GM21381 (cell line): ENCODE data around the gene EPSTI1.

Experiments used
- ATAC-seq: cut with Tn5 transposase; IDR thresholded peaks from one replicate; pipeline ENCODE4 v1.9.1; 2021; ENCODE audit warnings: mild to moderate bottlenecking, moderate library complexity; ENCODE audit not compliant: unreplicated experiment

The EPSTI1 gene, protein sequence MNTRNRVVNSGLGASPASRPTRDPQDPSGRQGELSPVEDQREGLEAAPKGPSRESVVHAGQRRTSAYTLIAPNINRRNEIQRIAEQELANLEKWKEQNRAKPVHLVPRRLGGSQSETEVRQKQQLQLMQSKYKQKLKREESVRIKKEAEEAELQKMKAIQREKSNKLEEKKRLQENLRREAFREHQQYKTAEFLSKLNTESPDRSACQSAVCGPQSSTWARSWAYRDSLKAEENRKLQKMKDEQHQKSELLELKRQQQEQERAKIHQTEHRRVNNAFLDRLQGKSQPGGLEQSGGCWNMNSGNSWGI

GRCh38 chr13:42991898-42992763, at the start of gene EPSTI1:
EPSTI1 (minus strand) TSS chr13:42992241; CDS start chr13:42992165, 76 bp downstream.
- peak; percentile 72 for ATAC-seq

- peak; percentile 54 for ATAC-seq
Measured at GRCh38 chr13:43041369-43041921, 49.4 kb upstream of the EPSTI1 start.

GRCh38 chr13:43040581-43041368, 48.7 kb upstream of the EPSTI1 start:
- peak; percentile 5 for ATAC-seq

- ATAC-seq: no peak
Measured at GRCh38 chr13:43039966-43040365, 47.9 kb upstream of the EPSTI1 start.

DNA sequence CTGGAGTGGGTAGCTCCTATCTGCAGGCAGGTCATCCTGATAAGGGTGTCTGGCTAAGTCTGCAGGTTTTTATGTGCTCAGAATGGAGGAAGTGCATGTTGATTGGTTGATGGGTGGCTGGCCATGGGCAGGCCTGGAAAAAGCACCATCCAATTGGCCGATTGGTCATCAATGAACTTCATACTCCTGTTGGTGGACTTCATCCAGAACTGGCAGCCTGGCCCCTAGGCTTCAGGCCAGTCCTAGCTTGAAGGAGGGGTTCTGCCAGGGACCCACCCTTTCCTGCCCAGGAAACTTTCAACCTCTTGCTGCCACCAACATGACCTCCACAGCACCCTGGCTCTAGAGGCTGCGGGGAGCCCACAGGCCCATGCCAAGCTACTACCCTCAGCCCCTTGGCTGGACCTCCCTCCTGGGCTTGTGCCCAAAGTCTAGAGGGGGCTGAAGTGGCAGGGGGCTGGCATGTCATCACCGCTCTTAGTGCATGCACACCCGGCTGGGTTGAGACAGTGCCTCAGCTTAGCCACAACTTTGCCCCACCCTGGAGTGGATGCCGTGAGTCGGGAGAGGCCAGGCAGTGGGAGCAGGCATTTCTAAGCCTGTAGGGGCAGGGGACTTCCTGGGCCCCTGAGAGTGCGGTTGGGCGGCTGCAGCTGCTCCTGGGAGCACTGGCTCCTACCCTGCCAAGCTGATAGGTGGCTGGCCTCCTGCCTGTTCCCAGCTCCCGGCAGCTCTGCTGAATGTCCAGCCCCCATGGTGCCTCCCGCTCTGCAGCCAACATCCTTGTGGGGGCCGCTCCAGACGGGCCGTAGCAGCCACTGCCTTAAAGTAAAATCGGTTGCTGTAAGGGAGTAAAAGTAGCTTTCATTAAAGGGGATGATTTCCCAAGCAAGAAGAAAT, 44.6 kb upstream of the EPSTI1 start:
- no peak for ATAC-seq

DNA sequence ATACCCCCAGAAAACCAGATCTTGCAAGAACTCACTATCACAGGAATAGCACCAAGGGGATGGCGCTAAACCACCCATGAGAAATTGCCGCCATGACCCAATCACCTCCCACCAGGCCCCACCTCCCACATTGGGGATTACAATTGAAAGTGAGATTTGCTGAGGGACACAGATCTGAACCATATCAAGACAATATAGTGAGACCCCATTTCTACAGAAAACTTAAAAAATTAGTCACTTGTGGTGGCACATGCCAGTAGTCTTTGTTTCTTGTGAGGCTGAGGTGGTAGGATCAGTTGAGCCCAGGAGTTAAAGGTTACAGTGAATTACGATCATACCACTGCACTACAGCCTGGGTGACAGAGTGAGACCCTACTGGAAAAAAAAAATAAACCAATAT, 41.0 kb upstream of the EPSTI1 start:
- ATAC-seq: no peak

DNA sequence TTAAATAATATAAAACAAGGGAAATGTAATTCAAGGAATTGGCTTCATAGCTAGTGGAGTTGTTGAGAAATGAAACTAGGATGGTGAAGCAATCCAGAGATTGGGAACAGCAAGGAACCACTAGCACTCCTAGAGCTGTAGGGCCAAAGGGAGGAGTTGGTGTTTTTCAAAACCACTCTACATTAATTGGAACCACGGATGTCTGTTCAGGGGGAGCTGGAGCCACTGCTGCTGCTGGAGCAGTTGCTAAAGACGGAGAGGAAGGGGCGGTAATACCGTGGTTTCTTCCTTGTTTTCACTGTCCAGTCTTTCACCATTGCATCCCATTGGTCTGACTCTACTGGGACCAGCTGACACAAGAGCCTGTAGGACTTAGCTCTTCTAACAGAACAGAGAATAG, 39.8 kb upstream of the EPSTI1 start:
- no peak for ATAC-seq

- ATAC-seq: no peak
Measured at GRCh38 chr13:43030548-43030947, 38.5 kb upstream of the EPSTI1 start.

- no peak for ATAC-seq
Measured at GRCh38 chr13:43026262-43026661, 34.2 kb upstream of the EPSTI1 start.

DNA sequence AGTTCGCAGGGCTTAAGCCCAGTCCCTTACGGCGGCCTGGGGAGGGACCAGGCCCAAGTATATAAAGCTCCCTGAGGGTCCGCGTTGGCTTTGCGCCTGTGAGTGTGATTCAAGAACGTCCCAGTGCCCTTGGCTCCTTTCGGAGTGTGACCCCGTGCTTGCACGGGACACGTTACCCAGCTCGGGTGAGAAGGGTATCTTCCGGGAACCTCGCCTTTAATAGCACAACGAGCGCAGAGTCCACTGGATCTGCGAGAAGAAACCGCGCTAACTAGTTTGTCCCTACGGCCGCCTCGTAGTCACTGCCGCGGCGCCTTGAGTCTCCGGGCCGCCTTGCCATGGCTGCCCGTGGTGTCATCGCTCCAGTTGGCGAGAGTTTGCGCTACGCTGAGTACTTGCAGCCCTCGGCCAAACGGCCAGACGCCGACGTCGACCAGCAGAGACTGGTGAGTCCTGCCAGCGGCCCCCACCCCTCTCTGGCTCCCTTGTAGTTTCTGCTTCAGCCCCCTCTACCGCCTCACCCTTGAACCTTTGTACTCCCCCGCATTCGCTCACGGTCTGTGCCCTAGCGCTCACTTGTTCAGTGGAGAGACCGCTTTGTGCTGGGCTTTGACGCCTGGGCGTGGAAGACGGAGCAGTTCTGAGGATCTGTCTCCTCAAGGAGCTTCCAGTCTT, 31.4 kb upstream of the EPSTI1 start, which contains the start of gene DNAJC15:
DNAJC15 (plus strand) TSS at position 298 of the 675 bp plus-strand sequence; CDS start at position 339, 41 bp downstream.
- peak; percentile 83 for ATAC-seq

DNA sequence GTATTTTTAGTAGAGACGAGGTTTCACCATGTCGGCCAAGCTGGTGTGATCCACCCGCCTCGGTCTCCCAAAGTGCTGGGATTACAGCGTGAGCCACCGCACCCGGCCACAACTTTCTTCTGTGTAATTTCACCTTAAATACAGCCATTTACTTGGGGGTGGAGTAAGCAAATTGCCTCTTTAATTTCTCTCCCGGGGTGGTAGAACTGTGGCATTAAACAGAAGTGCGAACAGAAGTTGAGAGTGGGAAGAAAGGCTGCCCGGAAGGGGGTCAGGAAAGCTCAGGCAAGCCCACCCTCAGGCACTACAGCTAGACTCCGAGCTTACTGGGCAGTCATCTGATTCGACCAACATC, 30.9 kb upstream of the EPSTI1 start:
- ATAC-seq: no peak

DNA sequence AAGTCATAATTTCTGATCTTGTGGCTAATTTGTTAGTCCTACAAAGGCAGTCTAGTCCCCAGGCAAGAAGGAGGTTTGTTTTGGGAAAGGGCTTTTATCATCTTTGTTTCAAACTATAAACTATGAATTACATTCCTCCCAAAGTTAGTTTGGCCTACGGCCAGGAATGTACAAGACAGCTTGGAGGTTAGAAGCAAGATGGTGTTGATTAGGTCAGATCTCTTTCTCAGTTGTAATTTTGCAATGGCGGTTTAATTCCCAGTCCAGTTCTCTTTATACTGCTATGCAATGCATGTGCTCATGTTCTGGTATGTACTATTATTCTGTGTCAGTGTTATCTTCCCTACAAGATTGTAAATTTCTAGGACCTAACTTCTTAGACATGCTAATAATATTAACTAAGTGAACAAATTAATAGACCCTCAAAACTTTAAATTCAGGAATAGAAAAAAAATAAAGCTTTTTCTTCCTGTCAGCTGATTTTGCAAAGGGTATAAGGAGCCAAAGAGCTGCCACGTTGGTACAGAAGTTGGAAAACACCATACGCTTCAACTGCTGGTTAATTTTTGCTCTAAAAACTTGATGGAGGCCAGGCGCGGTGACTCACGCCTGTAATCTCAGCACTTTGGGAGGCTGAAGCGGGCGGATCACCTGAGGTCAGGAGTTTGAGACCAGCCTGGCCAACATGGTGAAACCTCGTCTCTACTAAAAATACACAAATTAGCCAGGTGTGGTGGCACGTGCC, 30.1 kb upstream of the EPSTI1 start:
- no peak for ATAC-seq

DNA sequence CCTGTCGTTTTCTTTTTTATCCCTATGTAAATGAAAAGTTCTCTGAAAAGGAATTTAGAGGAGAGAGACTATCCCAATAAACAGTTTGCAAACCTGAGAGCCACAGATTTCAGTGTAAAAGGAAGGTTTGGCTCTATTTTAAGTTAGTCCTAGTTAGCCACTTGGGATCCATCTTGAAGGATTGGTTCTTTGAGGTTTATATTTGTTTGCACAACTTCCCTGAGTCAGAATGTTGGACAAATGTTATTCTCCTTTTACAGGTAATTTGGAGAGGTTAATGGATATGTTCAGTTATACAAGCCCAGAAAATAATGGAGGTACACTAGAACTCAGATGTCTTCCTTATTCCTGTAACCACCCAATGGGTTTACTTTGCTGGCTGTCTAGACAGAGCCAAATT, 28.8 kb upstream of the EPSTI1 start:
- ATAC-seq: no peak

GRCh38 chr13:43019811-43020210, 27.8 kb upstream of the EPSTI1 start:
- no peak for ATAC-seq

DNA sequence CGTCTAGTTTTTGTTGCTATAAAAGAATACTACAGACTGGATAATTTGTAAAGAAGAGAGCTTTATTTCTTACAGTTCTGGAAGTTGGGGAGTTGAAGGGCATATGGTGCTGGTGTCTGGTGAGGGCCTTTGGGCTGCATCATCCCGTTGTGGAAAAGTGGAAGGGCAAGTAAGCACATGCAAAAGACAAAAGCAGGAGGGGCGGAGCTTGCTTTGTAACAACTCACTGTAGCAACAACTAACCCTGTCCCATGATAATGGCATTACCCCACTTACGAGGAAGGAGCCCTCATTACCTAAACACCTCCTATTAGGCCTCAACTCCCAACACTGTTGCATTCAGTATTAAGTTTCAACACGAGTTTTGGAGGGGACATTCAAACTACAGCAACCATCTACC, 24.2 kb upstream of the EPSTI1 start:
- no peak for ATAC-seq

DNA sequence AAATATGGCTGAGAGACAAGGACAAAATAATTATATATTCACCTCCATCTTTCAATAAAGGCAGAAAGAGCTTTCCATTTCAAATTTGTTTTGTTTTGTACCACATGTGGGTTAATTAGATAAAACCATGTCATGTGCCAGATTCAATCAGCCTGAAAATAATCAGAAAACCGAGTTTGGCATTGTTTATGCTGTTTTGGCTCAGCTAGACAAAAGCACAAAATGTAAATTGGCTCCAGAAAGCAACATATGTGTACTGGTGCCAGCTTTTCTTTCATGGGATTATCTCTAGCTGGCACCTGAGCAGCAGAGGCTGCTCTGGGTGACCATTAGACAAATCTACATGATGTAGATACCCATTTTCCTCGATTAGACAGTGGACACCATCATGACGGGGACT, 22.1 kb upstream of the EPSTI1 start:
- no peak for ATAC-seq

DNA sequence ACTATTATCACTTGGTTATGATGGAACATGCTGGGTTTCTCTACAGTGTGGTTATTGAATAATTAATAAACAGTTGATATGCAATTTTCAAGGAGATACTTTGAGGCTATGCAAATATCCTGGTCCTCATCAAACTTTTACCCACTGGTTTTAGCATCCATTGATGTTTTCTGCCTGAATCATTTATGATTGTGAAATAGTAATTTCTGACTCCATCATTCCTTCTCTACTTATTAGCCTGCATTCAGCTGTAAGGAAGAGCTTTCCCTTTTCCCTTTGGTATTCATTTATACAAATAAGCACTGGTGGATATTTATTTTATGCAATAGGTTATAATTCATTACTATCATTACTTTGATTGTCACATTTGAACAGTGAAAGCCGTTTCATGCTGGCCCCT, 17.5 kb upstream of the EPSTI1 start:
- no peak for ATAC-seq

DNA sequence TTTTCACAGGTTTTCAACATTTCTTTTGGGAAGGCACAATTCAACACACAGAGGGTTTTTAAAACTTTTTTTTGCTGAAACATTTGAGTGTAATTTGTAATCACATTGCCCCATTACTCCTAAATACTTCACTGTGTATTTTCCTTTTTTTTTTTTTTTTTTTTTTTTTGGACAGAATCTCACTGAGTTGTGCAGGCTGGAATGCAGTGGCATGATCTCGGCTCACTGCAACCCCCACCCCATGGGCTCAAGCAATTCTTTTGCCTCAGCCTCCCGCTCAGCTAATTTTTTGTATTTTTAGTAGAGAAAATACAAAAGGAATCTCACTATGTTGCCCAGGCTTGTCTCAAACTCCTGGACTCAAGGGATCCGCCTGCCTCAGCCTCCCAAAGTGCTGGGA, 16.6 kb upstream of the EPSTI1 start:
- no peak for ATAC-seq
